HL-60 (cell line): Measurements from ENCODE around the gene RAB15.

Experiments used
- DNase-seq, 2 experiments: peaks; one replicate each; pipeline ENCODE4 v3.0.0-alpha.2; 2010 to 2020; ENCODE audit warnings: low read depth in 1 of 2, low spot score in 1 of 2
- H3K27ac ChIP-seq: fragments of 250-450 bp; sonication (Bioruptor Pico); replicated peaks from 2 replicates; pipeline ENCODE4 v1.5.1; 2020; ENCODE audit warnings: mild to moderate bottlenecking, moderate library complexity
- H3K27me3 ChIP-seq: fragments of 250-450 bp; sonication (Bioruptor Pico); 2 replicates; pipeline ENCODE4 v1.5.1; 2021; ENCODE audit warnings: mild to moderate bottlenecking, moderate library complexity; ENCODE audit not compliant: insufficient read depth, poor library complexity, severe bottlenecking
- H3K4me3 ChIP-seq: replicated peaks from 2 replicates; pipeline ENCODE4 v1.5.1; 2011; ENCODE audit warnings: mild to moderate bottlenecking, control low read depth, low read length; ENCODE audit not compliant: insufficient read depth
- CTCF ChIP-seq: IDR thresholded peaks from one replicate; pipeline ENCODE4 v1.5.1; 2011; ENCODE audit warnings: low read length, control low read depth, inconsistent platforms; ENCODE audit not compliant: insufficient read depth
- GABPA ChIP-seq: IDR thresholded peaks from 2 replicates; pipeline ENCODE4 v1.6.1; 2012; ENCODE audit warnings: low read depth
- POLR2AphosphoS5 ChIP-seq: IDR thresholded peaks from 2 replicates; pipeline ENCODE4 v1.6.1; 2012; ENCODE audit warnings: low read depth
- REST ChIP-seq: IDR thresholded peaks from 2 replicates; pipeline ENCODE4 v1.6.1; 2012; ENCODE audit warnings: low read depth; ENCODE audit not compliant: insufficient replicate concordance
- SPI1 ChIP-seq: IDR thresholded peaks from 2 replicates; pipeline ENCODE4 v1.6.1; 2012; ENCODE audit warnings: low read depth, mild to moderate bottlenecking, borderline replicate concordance

RAB15 gene

GRCh38 chr14:64947710-64948611, 24.2 kb downstream of the RAB15 start:
- H3K27me3 ChIP-seq: no peaks in the 10 kb centered on the region
- H3K27ac ChIP-seq: no peak overlapping the region
- H3K4me3 ChIP-seq: no peak overlapping the region
- DNase-seq: no peak
- TF ChIP-seq SPI1 (no peak), CTCF (no peak), REST (no peak), POLR2AphosphoS5 (no peak), GABPA (no peak)

- no peak overlapping the region for H3K27ac ChIP-seq
- H3K27me3 ChIP-seq: no peaks in the 10 kb centered on the region
- DNase-seq: no peak
- no peak overlapping the region for H3K4me3 ChIP-seq
- TF ChIP-seq POLR2AphosphoS5: no peak
- TF ChIP-seq GABPA: no peak
- no peak for TF ChIP-seq SPI1
- no peak for TF ChIP-seq CTCF
- no peak for TF ChIP-seq REST
Measured at GRCh38 chr14:64946310-64947045, 25.7 kb downstream of the RAB15 start.

- H3K27me3 ChIP-seq: no peaks in the 10 kb centered on the region
Measured at GRCh38 chr14:64945431-64946178, 26.5 kb downstream of the RAB15 start.

More at GRCh38 chr14:64945431-64946178, 26.5 kb downstream of the RAB15 start:
- no peak for DNase-seq
- TF ChIP-seq REST: no peak
- no peak for TF ChIP-seq GABPA
- no peak for TF ChIP-seq POLR2AphosphoS5
- TF ChIP-seq SPI1: no peak
- TF ChIP-seq CTCF: no peak
- Histone ChIP-seq H3K27ac (no peak overlapping the region), H3K4me3 (no peak overlapping the region)
